Erythroblast (primary cell): ENCODE results near the gene ERBB2.

ENCODE experiments used
- GATA1 ChIP-seq: IDR thresholded peaks from 2 replicates; pipeline ENCODE4 v1.6.1; 2011; ENCODE audit warnings: low read depth, mild to moderate bottlenecking, control low read depth, low read length, moderate library complexity
- POLR2A ChIP-seq: IDR thresholded peaks from 2 replicates; pipeline ENCODE4 v1.6.1; 2011; ENCODE audit warnings: mild to moderate bottlenecking, low read length

DNA sequence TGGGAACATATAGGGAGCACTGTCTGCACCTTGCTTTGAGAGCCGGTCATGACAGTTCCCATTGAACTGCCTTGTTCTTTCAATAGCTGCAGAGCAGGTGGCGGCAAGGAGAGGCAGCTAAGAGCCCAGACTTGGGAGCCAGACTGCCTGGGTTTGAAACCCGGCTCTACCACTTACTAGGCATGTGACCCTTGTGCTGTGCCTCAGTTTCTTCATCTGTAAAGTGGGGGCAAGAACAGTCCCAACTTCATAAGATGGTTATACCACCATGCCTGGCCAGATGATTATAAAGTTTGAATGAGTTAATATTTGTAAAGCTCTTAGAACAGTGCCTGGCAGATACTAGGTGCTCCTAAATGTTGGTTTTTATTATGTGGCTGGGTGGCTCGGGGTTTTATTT is 14.4 kb downstream of the ERBB2 start:
- no peak for TF ChIP-seq POLR2A
- TF ChIP-seq GATA1, result no peak
